ENCODE data around the gene SUSD5. TPM values are rescaled to one million over a fixed set of nuclear protein-coding genes. Genes with fewer than 3 reads are reported as not detected.

Gene SUSD5
- polyA plus RNA-seq (2013, experiment 1 of 2), result 3.1 TPM
- 3.6 TPM for polyA plus RNA-seq (2013, experiment 2 of 2)

GRCh38 chr3:33218446-33219174 lies at the start of gene SUSD5:
TSS of gene SUSD5 (minus strand) at chr3:33218810. CDS start at chr3:33218797, 13 bp downstream.
- Histone ChIP-seq H3K56ac (ENCODE audit: low read length) (peak within 1 kb of the TSS; percentile 87), H2BK120ac (ENCODE audit: low read depth, low read length) (no peak within 1 kb of the TSS), H3K27me3 (ENCODE audit: insufficient read depth, low read length, poor library complexity) (peaks cover 17% of the 10 kb centered on the region), H3K79me1 (ENCODE audit: low read length) (no peaks in the 10 kb centered on the region), H3K23ac (ENCODE audit: low read length) (no peak within 1 kb of the TSS), H3K4ac (ENCODE audit: low read depth, low read length) (no peak within 1 kb of the TSS), H3K9ac (ENCODE audit: low read length) (peak within 1 kb of the TSS; percentile 70), H2BK5ac (ENCODE audit: low read length) (no peak within 1 kb of the TSS), H3K27ac (ENCODE audit: low read depth, low read length) (no peak within 1 kb of the TSS), H4K8ac (ENCODE audit: low read depth, low read length) (no peak within 1 kb of the TSS), H2BK15ac (replicated peaks; ENCODE audit: low read depth) (no peak within 1 kb of the TSS), H3K4me2 (ENCODE audit: low read length) (peak within 1 kb of the TSS; percentile 61), H2AK5ac (ENCODE audit: low read length) (no peak within 1 kb of the TSS), H3K18ac (ENCODE audit: low read length) (peak within 1 kb of the TSS; percentile 42), H3K36me3 (ENCODE audit: control insufficient read depth, insufficient read depth, low read length) (no peaks in the 10 kb centered on the region), H3K4me3 (ENCODE audit: low read length) (peak within 1 kb of the TSS; percentile 38), H3K79me2 (ENCODE audit: control insufficient read depth, insufficient read depth, low read length) (no peaks in the 10 kb centered on the region), H3K4me1 (ENCODE audit: control insufficient read depth, low read depth, low read length) (no peaks in the 10 kb centered on the region), H4K5ac (ENCODE audit: low read length) (no peak within 1 kb of the TSS)
- peak; percentile 73 for DNase-seq
- WGBS (ENCODE audit: extremely low coverage, insufficient coverage, low lambda C conversion rate), result no CpG with 5 or more reads among the region's 90 CpGs

GRCh38 chr3:33260104-33260503 lies 41.5 kb upstream of the SUSD5 start:
- H4K8ac ChIP-seq (ENCODE audit: low read depth, low read length), result no peak overlapping the region

GRCh38 chr3:33256249-33256648 lies 37.6 kb upstream of the SUSD5 start:
- Histone ChIP-seq H2BK120ac (ENCODE audit: low read depth, low read length) (no peak overlapping the region), H2BK5ac (ENCODE audit: low read length) (no peak overlapping the region), H3K4me2 (ENCODE audit: low read length) (no peak overlapping the region), H3K79me1 (ENCODE audit: low read length) (no peaks in the 10 kb centered on the region), H4K5ac (ENCODE audit: low read length) (no peak overlapping the region), H2AK5ac (ENCODE audit: low read length) (no peak overlapping the region), H3K79me2 (ENCODE audit: control insufficient read depth, insufficient read depth, low read length) (no peaks in the 10 kb centered on the region), H3K27ac (ENCODE audit: low read depth, low read length) (no peak overlapping the region), H3K23ac (ENCODE audit: low read length) (no peak overlapping the region), H3K9ac (ENCODE audit: low read length) (no peak overlapping the region), H3K4me1 (ENCODE audit: control insufficient read depth, low read depth, low read length) (no peaks in the 10 kb centered on the region), H3K27me3 (ENCODE audit: insufficient read depth, low read length, poor library complexity) (no peaks in the 10 kb centered on the region), H3K56ac (ENCODE audit: low read length) (no peak overlapping the region), H3K36me3 (ENCODE audit: control insufficient read depth, insufficient read depth, low read length) (no peaks in the 10 kb centered on the region), H3K4me3 (ENCODE audit: low read length) (no peak overlapping the region), H2BK15ac (replicated peaks; ENCODE audit: low read depth) (no peak overlapping the region), H3K18ac (ENCODE audit: low read length) (no peak overlapping the region), H4K8ac (ENCODE audit: low read depth, low read length) (no peak overlapping the region), H3K4ac (ENCODE audit: low read depth, low read length) (no peak overlapping the region)
- DNase-seq, result no peak
- WGBS (ENCODE audit: extremely low coverage, insufficient coverage, low lambda C conversion rate), result no CpG with 5 or more reads among the region's 2 CpGs

More at GRCh38 chr3:33260104-33260503, 41.5 kb upstream of the SUSD5 start:
- Histone ChIP-seq H2BK15ac (replicated peaks; ENCODE audit: low read depth) (no peak overlapping the region), H3K4me1 (ENCODE audit: control insufficient read depth, low read depth, low read length) (no peaks in the 10 kb centered on the region), H2BK5ac (ENCODE audit: low read length) (no peak overlapping the region), H3K4me2 (ENCODE audit: low read length) (no peak overlapping the region), H3K27ac (ENCODE audit: low read depth, low read length) (no peak overlapping the region), H3K4me3 (ENCODE audit: low read length) (no peak overlapping the region), H3K4ac (ENCODE audit: low read depth, low read length) (no peak overlapping the region), H3K23ac (ENCODE audit: low read length) (no peak overlapping the region), H3K27me3 (ENCODE audit: insufficient read depth, low read length, poor library complexity) (no peaks in the 10 kb centered on the region), H3K36me3 (ENCODE audit: control insufficient read depth, insufficient read depth, low read length) (no peaks in the 10 kb centered on the region), H2BK120ac (ENCODE audit: low read depth, low read length) (no peak overlapping the region), H2AK5ac (ENCODE audit: low read length) (no peak overlapping the region), H3K18ac (ENCODE audit: low read length) (no peak overlapping the region), H3K79me1 (ENCODE audit: low read length) (no peaks in the 10 kb centered on the region), H4K5ac (ENCODE audit: low read length) (no peak overlapping the region), H3K9ac (ENCODE audit: low read length) (no peak overlapping the region), H3K79me2 (ENCODE audit: control insufficient read depth, insufficient read depth, low read length) (no peaks in the 10 kb centered on the region), H3K56ac (ENCODE audit: low read length) (no peak overlapping the region)
- no CpG with 5 or more reads among the region's 5 CpGs for WGBS (ENCODE audit: extremely low coverage, insufficient coverage, low lambda C conversion rate)
- DNase-seq, result no peak

- Histone ChIP-seq H3K9ac (ENCODE audit: low read length) (no peak overlapping the region), H3K4me1 (ENCODE audit: control insufficient read depth, low read depth, low read length) (no peaks in the 10 kb centered on the region), H3K36me3 (ENCODE audit: control insufficient read depth, insufficient read depth, low read length) (no peaks in the 10 kb centered on the region), H2BK15ac (replicated peaks; ENCODE audit: low read depth) (no peak overlapping the region), H2AK5ac (ENCODE audit: low read length) (no peak overlapping the region), H3K23ac (ENCODE audit: low read length) (no peak overlapping the region), H3K56ac (ENCODE audit: low read length) (no peak overlapping the region), H3K79me2 (ENCODE audit: control insufficient read depth, insufficient read depth, low read length) (no peaks in the 10 kb centered on the region), H3K27me3 (ENCODE audit: insufficient read depth, low read length, poor library complexity) (no peaks in the 10 kb centered on the region), H3K4me3 (ENCODE audit: low read length) (no peak overlapping the region), H3K27ac (ENCODE audit: low read depth, low read length) (no peak overlapping the region), H3K18ac (ENCODE audit: low read length) (no peak overlapping the region), H3K4ac (ENCODE audit: low read depth, low read length) (no peak overlapping the region), H3K79me1 (ENCODE audit: low read length) (no peaks in the 10 kb centered on the region), H2BK120ac (ENCODE audit: low read depth, low read length) (no peak overlapping the region), H3K4me2 (ENCODE audit: low read length) (no peak overlapping the region), H2BK5ac (ENCODE audit: low read length) (no peak overlapping the region), H4K8ac (ENCODE audit: low read depth, low read length) (no peak overlapping the region), H4K5ac (ENCODE audit: low read length) (no peak overlapping the region)
- no CpG with 5 or more reads among the region's 1 CpG for WGBS (ENCODE audit: extremely low coverage, insufficient coverage, low lambda C conversion rate)
- DNase-seq, result peak; percentile 32
These were observed 32.1 kb upstream of the SUSD5 start for GRCh38 chr3:33250712-33251111.

- Histone ChIP-seq H3K4me2 (ENCODE audit: low read length) (no peak overlapping the region), H3K56ac (ENCODE audit: low read length) (no peak overlapping the region), H3K4ac (ENCODE audit: low read depth, low read length) (no peak overlapping the region), H3K9ac (ENCODE audit: low read length) (no peak overlapping the region), H3K4me3 (ENCODE audit: low read length) (no peak overlapping the region), H3K36me3 (ENCODE audit: control insufficient read depth, insufficient read depth, low read length) (no peaks in the 10 kb centered on the region), H4K5ac (ENCODE audit: low read length) (no peak overlapping the region), H2BK120ac (ENCODE audit: low read depth, low read length) (no peak overlapping the region), H3K79me2 (ENCODE audit: control insufficient read depth, insufficient read depth, low read length) (no peaks in the 10 kb centered on the region), H3K4me1 (ENCODE audit: control insufficient read depth, low read depth, low read length) (no peaks in the 10 kb centered on the region), H3K23ac (ENCODE audit: low read length) (no peak overlapping the region), H4K8ac (ENCODE audit: low read depth, low read length) (no peak overlapping the region), H3K27me3 (ENCODE audit: insufficient read depth, low read length, poor library complexity) (no peaks in the 10 kb centered on the region), H2BK15ac (replicated peaks; ENCODE audit: low read depth) (no peak overlapping the region), H3K27ac (ENCODE audit: low read depth, low read length) (no peak overlapping the region), H3K79me1 (ENCODE audit: low read length) (no peaks in the 10 kb centered on the region), H3K18ac (ENCODE audit: low read length) (no peak overlapping the region), H2BK5ac (ENCODE audit: low read length) (no peak overlapping the region), H2AK5ac (ENCODE audit: low read length) (no peak overlapping the region)
- no peak for DNase-seq
These were observed 28.2 kb upstream of the SUSD5 start for GRCh38 chr3:33246786-33247185.

GRCh38 chr3:33240261-33240660 lies 21.7 kb upstream of the SUSD5 start:
- no CpG with 5 or more reads among the region's 1 CpG for WGBS (ENCODE audit: extremely low coverage, insufficient coverage, low lambda C conversion rate)
- no peak overlapping the region for H3K18ac ChIP-seq (ENCODE audit: low read length)

More at GRCh38 chr3:33240261-33240660, 21.7 kb upstream of the SUSD5 start:
- Histone ChIP-seq H2AK5ac (ENCODE audit: low read length) (no peak overlapping the region), H3K36me3 (ENCODE audit: control insufficient read depth, insufficient read depth, low read length) (no peaks in the 10 kb centered on the region), H3K56ac (ENCODE audit: low read length) (no peak overlapping the region), H3K27me3 (ENCODE audit: insufficient read depth, low read length, poor library complexity) (no peaks in the 10 kb centered on the region), H2BK120ac (ENCODE audit: low read depth, low read length) (no peak overlapping the region), H2BK5ac (ENCODE audit: low read length) (no peak overlapping the region), H3K27ac (ENCODE audit: low read depth, low read length) (no peak overlapping the region), H3K4ac (ENCODE audit: low read depth, low read length) (no peak overlapping the region), H3K79me2 (ENCODE audit: control insufficient read depth, insufficient read depth, low read length) (no peaks in the 10 kb centered on the region), H3K4me1 (ENCODE audit: control insufficient read depth, low read depth, low read length) (no peaks in the 10 kb centered on the region), H3K79me1 (ENCODE audit: low read length) (no peaks in the 10 kb centered on the region), H3K23ac (ENCODE audit: low read length) (no peak overlapping the region), H4K8ac (ENCODE audit: low read depth, low read length) (no peak overlapping the region), H4K5ac (ENCODE audit: low read length) (no peak overlapping the region), H2BK15ac (replicated peaks; ENCODE audit: low read depth) (no peak overlapping the region), H3K4me2 (ENCODE audit: low read length) (no peak overlapping the region), H3K9ac (ENCODE audit: low read length) (no peak overlapping the region), H3K4me3 (ENCODE audit: low read length) (no peak overlapping the region)
- no peak for DNase-seq
